ENCODE results near the gene KRTAP10-9. TPM values are rescaled to one million over a fixed set of nuclear protein-coding genes. Genes with fewer than 3 reads are reported as not detected.
"Not testable (repeated sequence)": the region's sequence is repeated elsewhere in the genome, so short reads cannot be mapped to it uniquely, and the experiment has no call there.

Gene KRTAP10-9
- polyA plus RNA-seq, 3 donors: not detected

GRCh38 chr21:44632067-44632466 lies 5.2 kb downstream of the KRTAP10-9 start:
- DNase-seq (ENCODE audit: extremely low read depth in 1 of 11, low read depth in 9 of 11, low spot score in 4 of 11): no peak

- no peak for DNase-seq (ENCODE audit: extremely low read depth in 1 of 11, low read depth in 9 of 11, low spot score in 4 of 11)
These were observed 9.5 kb downstream of the KRTAP10-9 start for GRCh38 chr21:44636209-44637017.

- DNase-seq (ENCODE audit: extremely low read depth in 1 of 11, low read depth in 9 of 11, low spot score in 4 of 11): no peak
These were observed 10.3 kb downstream of the KRTAP10-9 start, which contains the start of gene KRTAP10-10 for GRCh38 chr21:44637018-44637850. KRTAP10-10 (plus strand) TSS chr21:44637356; CDS start chr21:44637418, 62 bp downstream.

- DNase-seq (ENCODE audit: extremely low read depth in 1 of 11, low read depth in 9 of 11, low spot score in 4 of 11): not testable (repeated sequence)
These were observed 11.0 kb downstream of the KRTAP10-9 start for GRCh38 chr21:44637851-44638348.

GRCh38 chr21:44638506-44639330 lies 11.8 kb downstream of the KRTAP10-9 start:
- not testable (repeated sequence) for DNase-seq (ENCODE audit: extremely low read depth in 1 of 11, low read depth in 9 of 11, low spot score in 4 of 11)

- no peak for DNase-seq (ENCODE audit: extremely low read depth in 1 of 11, low read depth in 9 of 11, low spot score in 4 of 11)
These were observed 12.4 kb downstream of the KRTAP10-9 start for GRCh38 chr21:44639331-44639655.

GRCh38 chr21:44640761-44641160 lies 13.9 kb downstream of the KRTAP10-9 start:
- DNase-seq (ENCODE audit: extremely low read depth in 1 of 11, low read depth in 9 of 11, low spot score in 4 of 11): no peak

GRCh38 chr21:44643741-44644310 lies 16.9 kb downstream of the KRTAP10-9 start:
- DNase-seq (ENCODE audit: extremely low read depth in 1 of 11, low read depth in 9 of 11, low spot score in 4 of 11): peak in 1 of 11 donors; percentile 10

GRCh38 chr21:44644878-44645277 lies 18.0 kb downstream of the KRTAP10-9 start:
- no peak for DNase-seq (ENCODE audit: extremely low read depth in 1 of 11, low read depth in 9 of 11, low spot score in 4 of 11)

- not testable (repeated sequence) for DNase-seq (ENCODE audit: extremely low read depth in 1 of 11, low read depth in 9 of 11, low spot score in 4 of 11)
These were observed 19.7 kb downstream of the KRTAP10-9 start, which contains the start of gene KRTAP10-11 for GRCh38 chr21:44646366-44647221. KRTAP10-11 (plus strand) TSS chr21:44646414; CDS start chr21:44646459, 45 bp downstream.

GRCh38 chr21:44647222-44647552 lies 20.3 kb downstream of the KRTAP10-9 start:
- DNase-seq (ENCODE audit: extremely low read depth in 1 of 11, low read depth in 9 of 11, low spot score in 4 of 11): no peak

GRCh38 chr21:44648557-44649311 lies 21.8 kb downstream of the KRTAP10-9 start:
- DNase-seq (ENCODE audit: extremely low read depth in 1 of 11, low read depth in 9 of 11, low spot score in 4 of 11): no peak

- DNase-seq (ENCODE audit: extremely low read depth in 1 of 11, low read depth in 9 of 11, low spot score in 4 of 11): no peak
These were observed 22.7 kb downstream of the KRTAP10-9 start for GRCh38 chr21:44649521-44650100.

- no peak for DNase-seq (ENCODE audit: extremely low read depth in 1 of 11, low read depth in 9 of 11, low spot score in 4 of 11)
These were observed 23.5 kb downstream of the KRTAP10-9 start for GRCh38 chr21:44650265-44650972.

- DNase-seq (ENCODE audit: extremely low read depth in 1 of 11, low read depth in 9 of 11, low spot score in 4 of 11): no peak
These were observed 24.2 kb downstream of the KRTAP10-9 start for GRCh38 chr21:44650973-44651675.

GRCh38 chr21:44653123-44653522 lies 26.2 kb downstream of the KRTAP10-9 start:
- no peak for DNase-seq (ENCODE audit: extremely low read depth in 1 of 11, low read depth in 9 of 11, low spot score in 4 of 11)
